ENCODE data around the gene ANTXR1. TPM values are rescaled to one million over a fixed set of nuclear protein-coding genes. Genes with fewer than 3 reads are reported as not detected.
A peak's percentile ranks its signal among the peaks of the same experiment; 100 is the strongest.

Gene ANTXR1
- total RNA-seq, 1 experiment from 2014 or later, result 33.1 TPM

DNA sequence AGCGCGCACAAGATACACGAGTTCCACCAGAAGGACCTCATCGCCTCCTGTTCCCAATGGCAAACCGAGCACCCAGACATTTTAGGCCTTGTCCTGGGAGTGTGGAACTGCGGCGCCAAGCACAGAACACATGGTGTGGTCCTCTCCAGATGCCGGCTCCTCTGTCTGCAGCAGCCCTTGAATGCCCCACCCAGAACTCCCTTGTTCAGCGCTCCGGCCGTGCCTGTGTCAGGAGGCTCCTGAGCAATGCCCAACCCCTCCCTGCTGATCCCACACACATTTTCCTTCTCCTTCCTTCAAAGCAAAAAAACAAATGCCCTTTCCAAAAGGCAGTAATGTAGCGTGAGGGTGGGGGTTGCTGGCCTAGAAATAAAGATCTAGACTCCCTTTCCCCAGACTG is 284.2 kb downstream of the ANTXR1 start:
- no TSS peak for BruUV-seq (replicated peaks)
- H3K36me3 Mint-ChIP-seq (ENCODE audit: insufficient read depth, unreplicated experiment), result no peaks in the 10 kb centered on the region
- no peak for DNase-seq (ENCODE audit: unreplicated experiment)
- ChIA-PET CTCF (interaction anchor here (0.6 to 1.4 kb wide), 3 partner anchors 10 to 124 kb away, joined by 3 to 5 read pairs (median 3); no protein-coding TSS in a partner anchor), POLR2A (interaction anchor here (0.6 kb wide), 1 partner anchor 894 kb away, joined by 3 read pairs; the partner anchor contains the start of gene C2orf42)
- TF ChIP-seq, protein P1, sequence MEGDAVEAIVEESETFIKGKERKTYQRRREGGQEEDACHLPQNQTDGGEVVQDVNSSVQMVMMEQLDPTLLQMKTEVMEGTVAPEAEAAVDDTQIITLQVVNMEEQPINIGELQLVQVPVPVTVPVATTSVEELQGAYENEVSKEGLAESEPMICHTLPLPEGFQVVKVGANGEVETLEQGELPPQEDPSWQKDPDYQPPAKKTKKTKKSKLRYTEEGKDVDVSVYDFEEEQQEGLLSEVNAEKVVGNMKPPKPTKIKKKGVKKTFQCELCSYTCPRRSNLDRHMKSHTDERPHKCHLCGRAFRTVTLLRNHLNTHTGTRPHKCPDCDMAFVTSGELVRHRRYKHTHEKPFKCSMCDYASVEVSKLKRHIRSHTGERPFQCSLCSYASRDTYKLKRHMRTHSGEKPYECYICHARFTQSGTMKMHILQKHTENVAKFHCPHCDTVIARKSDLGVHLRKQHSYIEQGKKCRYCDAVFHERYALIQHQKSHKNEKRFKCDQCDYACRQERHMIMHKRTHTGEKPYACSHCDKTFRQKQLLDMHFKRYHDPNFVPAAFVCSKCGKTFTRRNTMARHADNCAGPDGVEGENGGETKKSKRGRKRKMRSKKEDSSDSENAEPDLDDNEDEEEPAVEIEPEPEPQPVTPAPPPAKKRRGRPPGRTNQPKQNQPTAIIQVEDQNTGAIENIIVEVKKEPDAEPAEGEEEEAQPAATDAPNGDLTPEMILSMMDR (IDR thresholded peaks at IDR 0.05; ENCODE audit: unreplicated experiment), result no peak
- no peak overlapping the region for H3K27ac Mint-ChIP-seq (ENCODE audit: low read depth, unreplicated experiment)
- intact Hi-C loops (cut with micrococcal nuclease), result no loop called here
- no peak overlapping the region for H3K4me3 Mint-ChIP-seq (ENCODE audit: unreplicated experiment)
- no peaks in the 10 kb centered on the region for H3K9me3 Mint-ChIP-seq (ENCODE audit: unreplicated experiment)
- no peaks in the 10 kb centered on the region for H3K27me3 Mint-ChIP-seq (ENCODE audit: insufficient read depth, unreplicated experiment)
- H3K4me1 Mint-ChIP-seq (ENCODE audit: insufficient read depth, unreplicated experiment), result peaks cover 25% of the 10 kb centered on the region

DNA sequence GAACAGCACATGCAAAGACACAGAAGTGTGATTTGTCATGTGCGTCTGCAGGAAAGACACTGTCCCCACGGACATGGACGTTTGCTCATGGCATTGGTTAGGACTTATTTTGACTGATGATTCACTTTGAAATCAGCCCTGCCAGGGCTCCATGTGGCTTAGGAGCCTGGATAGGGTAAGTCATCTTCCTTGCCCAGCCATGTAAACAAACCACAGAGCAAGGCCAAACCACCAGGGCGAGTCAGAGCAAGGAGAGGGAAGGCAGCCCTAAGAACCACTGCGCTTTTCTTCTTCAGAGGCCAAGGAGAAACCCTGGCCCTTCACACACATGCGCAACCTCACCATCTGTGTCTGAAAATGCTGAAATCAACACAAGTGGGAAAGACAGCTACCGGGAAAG is 285.3 kb downstream of the ANTXR1 start:
- Mint-ChIP-seq H3K4me1 (ENCODE audit: insufficient read depth, unreplicated experiment) (peaks cover 25% of the 10 kb centered on the region), H3K36me3 (ENCODE audit: insufficient read depth, unreplicated experiment) (no peaks in the 10 kb centered on the region), H3K4me3 (ENCODE audit: unreplicated experiment) (no peak overlapping the region), H3K27ac (ENCODE audit: low read depth, unreplicated experiment) (peak overlapping the region; percentile 57), H3K27me3 (ENCODE audit: insufficient read depth, unreplicated experiment) (no peaks in the 10 kb centered on the region), H3K9me3 (ENCODE audit: unreplicated experiment) (peaks cover 7% of the 10 kb centered on the region)
- BruUV-seq (replicated peaks), result no TSS peak
- ChIA-PET CTCF (interaction anchor here (0.8 to 1.9 kb wide), 5 partner anchors 9 to 355 kb away, joined by 3 to 9 read pairs (median 4); no protein-coding TSS in a partner anchor), POLR2A (interaction anchor here (0.6 to 0.8 kb wide), 2 partner anchors 8 to 613 kb away, joined by 3 read pairs; no protein-coding TSS in a partner anchor)
- TF ChIP-seq, protein P1 (IDR thresholded peaks at IDR 0.05; ENCODE audit: unreplicated experiment), result no peak
- intact Hi-C loops (cut with micrococcal nuclease), result no loop called here
- peak; percentile 89 for DNase-seq (ENCODE audit: unreplicated experiment)

DNA sequence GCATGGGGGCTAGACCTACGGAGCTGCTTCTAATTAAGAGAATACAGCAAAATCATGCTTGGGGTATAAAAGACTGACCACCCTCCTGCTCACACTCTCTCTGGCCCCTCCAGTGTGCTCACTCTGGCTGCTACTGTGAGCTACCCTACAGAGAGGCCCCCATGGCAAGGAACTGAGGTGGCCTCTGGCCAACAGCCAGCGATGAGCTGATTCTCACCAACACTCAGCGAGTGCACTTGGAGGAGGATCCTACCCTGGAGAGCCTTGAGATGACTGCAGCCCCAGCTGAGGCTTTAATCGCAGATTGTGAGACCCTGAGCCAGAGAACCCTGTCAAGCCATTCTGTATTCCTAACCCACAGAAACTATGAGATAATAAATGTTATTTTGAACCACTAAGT is 285.9 kb downstream of the ANTXR1 start:
- Mint-ChIP-seq H3K9me3 (ENCODE audit: unreplicated experiment) (peaks cover 7% of the 10 kb centered on the region), H3K36me3 (ENCODE audit: insufficient read depth, unreplicated experiment) (no peaks in the 10 kb centered on the region), H3K27ac (ENCODE audit: low read depth, unreplicated experiment) (peak overlapping the region; percentile 57), H3K4me1 (ENCODE audit: insufficient read depth, unreplicated experiment) (peaks cover 25% of the 10 kb centered on the region), H3K4me3 (ENCODE audit: unreplicated experiment) (no peak overlapping the region), H3K27me3 (ENCODE audit: insufficient read depth, unreplicated experiment) (no peaks in the 10 kb centered on the region)
- intact Hi-C loops (cut with micrococcal nuclease), result no loop called here
- POLR2A ChIA-PET, result interaction anchor here (0.6 to 0.8 kb wide), 2 partner anchors 9 to 614 kb away, joined by 3 read pairs; no protein-coding TSS in a partner anchor
- TF ChIP-seq, protein P1 (IDR thresholded peaks at IDR 0.05; ENCODE audit: unreplicated experiment), result no peak
- DNase-seq (ENCODE audit: unreplicated experiment), result peak; percentile 32
- BruUV-seq (replicated peaks), result no TSS peak
- CTCF ChIA-PET, result interaction anchor here (0.7 to 1.9 kb wide), 5 partner anchors 8 to 285 kb away, joined by 3 to 9 read pairs (median 5); no protein-coding TSS in a partner anchor

Small RNAs within 50 kb of the gene (microRNA-seq; reads per million reads assigned to microRNA genes)
- gene MIR3126, result 2.4 reads per million, percentile 18 among the genes with 10 or more reads in this experiment

Other genes starting within 250 kb of the ANTXR1 start
- not detected in 2 replicates for gene BMP10, start 141.8 kb upstream of the ANTXR1 start, total RNA-seq (2022)
- not detected in 2 replicates for gene GKN2, start 60.3 kb upstream of the ANTXR1 start, total RNA-seq (2022)
- not detected in 2 replicates for gene GKN1, start 38.5 kb upstream of the ANTXR1 start, total RNA-seq (2022)